Lung (tissue), 16 donors: ENCODE results near the gene KRTAP29-1. TPM values are rescaled to one million over a fixed set of nuclear protein-coding genes. Genes with fewer than 3 reads are reported as not detected.
"Not testable (repeated sequence)": the region's sequence is repeated elsewhere in the genome, so short reads cannot be mapped to it uniquely, and the experiment has no call there.

Experiments used
- ATAC-seq: fragments of 200-7000 bp; cut with Tn5 transposase; one replicate; pipeline ENCODE4 v1.9.1; 2020; ENCODE audit warnings: moderate number of reproducible peaks; ENCODE audit not compliant: insufficient read depth, low FRiP score
- DNase-seq, 3 donors: peaks; one replicate each; pipeline ENCODE4 v3.0.0-alpha.2; 2013 to 2017
- H3K27ac ChIP-seq, 2 donors: one replicate each; pipeline ENCODE4 v1.5.1; 2013; ENCODE audit warnings: mild to moderate bottlenecking in 2 of 2, moderate library complexity in 2 of 2, control low read depth in 1 of 2, inconsistent platforms in 1 of 2, low read depth in 1 of 2, low read length in 1 of 2
- H3K27me3 ChIP-seq, 3 donors: one replicate each; pipeline ENCODE4 v1.5.1; 2013; ENCODE audit warnings: low read length in 2 of 3; ENCODE audit not compliant: control insufficient read depth in 3 of 3, insufficient read depth in 3 of 3
- H3K36me3 ChIP-seq, 4 donors: one replicate each; pipeline ENCODE4 v1.5.1; 2013; ENCODE audit warnings: low read length in 4 of 4, mild to moderate bottlenecking in 1 of 4, moderate library complexity in 1 of 4; ENCODE audit not compliant: control insufficient read depth in 4 of 4, insufficient read depth in 4 of 4
- H3K4me1 ChIP-seq, 5 donors: one replicate each; pipeline ENCODE4 v1.5.1; 2013; ENCODE audit warnings: low read length in 5 of 5, mild to moderate bottlenecking in 2 of 5, moderate library complexity in 1 of 5; ENCODE audit not compliant: control insufficient read depth in 5 of 5, insufficient read depth in 5 of 5
- H3K4me3 ChIP-seq: one replicate; pipeline ENCODE4 v1.5.1; 2013; ENCODE audit warnings: mild to moderate bottlenecking, control low read depth, moderate library complexity
- H3K9ac ChIP-seq, 2 donors: one replicate each; pipeline ENCODE4 v1.5.1; 2013; ENCODE audit warnings: low read length in 2 of 2, control low read depth in 1 of 2; ENCODE audit not compliant: insufficient read depth in 1 of 2
- H3K9me3 ChIP-seq, 4 donors: one replicate each; pipeline ENCODE4 v1.5.1; 2013; ENCODE audit warnings: low read length in 3 of 4, mild to moderate bottlenecking in 1 of 4, moderate library complexity in 1 of 4; ENCODE audit not compliant: control insufficient read depth in 4 of 4, insufficient read depth in 3 of 4
- WGBS, 2 donors: extraction: QIAGEN DNeasy Blood & Tissue Kit; methylation state at CpG; one replicate each; pipeline ENCODE4 v1.1.7; 2013; 5-methylcytosine and 5-hydroxymethylcytosine counted together
- long read RNA-seq, 5 donors: transcript quantifications; one replicate each; lab custom pipeline, GENCODE V29; 2026
- polyA plus RNA-seq, 2 donors: library from polyadenylated mRNA; stranded (reverse); fragments of 200-250 nt; gene quantifications; one replicate each; pipeline ENCODE4 v1.2.1, GENCODE V29; 2013
- total RNA-seq, 2 donors: library from RNA; depleted of rRNA in 1 of 2; stranded (reverse); fragments of >200 nt in 1 of 2; gene quantifications; one replicate each; pipeline ENCODE4 v1.2.1, GENCODE V29; 2014 to 2021
- TF ChIP-seq, protein P1 (sequence below): IDR thresholded peaks from 2 replicates; pipeline ENCODE4 v1.5.1; 2012; ENCODE audit warnings: mild to moderate bottlenecking; ENCODE audit errors: control extremely low read depth, extremely low read depth
- donor health status: control.
- donor health status: control.
- donor health status: Bipolar disorder and iron deficiency.
- donor health status: healthy.
- donor health status: DM: yes; HTN: yes; CAD: no.

KRTAP29-1 gene, protein sequence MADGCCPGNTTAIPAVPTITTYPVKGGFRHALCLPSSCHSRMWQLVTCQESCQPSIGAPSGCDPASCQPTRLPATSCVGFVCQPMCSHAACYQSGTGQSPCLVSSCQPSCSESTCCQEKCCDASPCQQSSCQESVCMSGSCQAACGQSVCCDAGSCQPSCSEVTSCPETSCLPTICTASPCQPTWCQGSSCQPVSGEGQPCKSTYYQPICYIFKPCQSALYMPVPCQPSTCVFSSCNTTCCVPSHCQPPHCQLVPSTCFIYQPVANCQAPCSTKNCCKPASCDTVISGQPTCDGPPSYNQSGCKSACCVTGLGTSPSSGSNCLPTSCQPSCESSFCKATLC
- total RNA-seq = not detected
- not detected for polyA plus RNA-seq
- long read RNA-seq, donor 1 = 0 reads
- long read RNA-seq, donor 2 = 0 reads
- long read RNA-seq, donor 3 = 0 reads
- long read RNA-seq, donor 4 = 0 reads
- long read RNA-seq, donor 5 = 0 reads

DNA sequence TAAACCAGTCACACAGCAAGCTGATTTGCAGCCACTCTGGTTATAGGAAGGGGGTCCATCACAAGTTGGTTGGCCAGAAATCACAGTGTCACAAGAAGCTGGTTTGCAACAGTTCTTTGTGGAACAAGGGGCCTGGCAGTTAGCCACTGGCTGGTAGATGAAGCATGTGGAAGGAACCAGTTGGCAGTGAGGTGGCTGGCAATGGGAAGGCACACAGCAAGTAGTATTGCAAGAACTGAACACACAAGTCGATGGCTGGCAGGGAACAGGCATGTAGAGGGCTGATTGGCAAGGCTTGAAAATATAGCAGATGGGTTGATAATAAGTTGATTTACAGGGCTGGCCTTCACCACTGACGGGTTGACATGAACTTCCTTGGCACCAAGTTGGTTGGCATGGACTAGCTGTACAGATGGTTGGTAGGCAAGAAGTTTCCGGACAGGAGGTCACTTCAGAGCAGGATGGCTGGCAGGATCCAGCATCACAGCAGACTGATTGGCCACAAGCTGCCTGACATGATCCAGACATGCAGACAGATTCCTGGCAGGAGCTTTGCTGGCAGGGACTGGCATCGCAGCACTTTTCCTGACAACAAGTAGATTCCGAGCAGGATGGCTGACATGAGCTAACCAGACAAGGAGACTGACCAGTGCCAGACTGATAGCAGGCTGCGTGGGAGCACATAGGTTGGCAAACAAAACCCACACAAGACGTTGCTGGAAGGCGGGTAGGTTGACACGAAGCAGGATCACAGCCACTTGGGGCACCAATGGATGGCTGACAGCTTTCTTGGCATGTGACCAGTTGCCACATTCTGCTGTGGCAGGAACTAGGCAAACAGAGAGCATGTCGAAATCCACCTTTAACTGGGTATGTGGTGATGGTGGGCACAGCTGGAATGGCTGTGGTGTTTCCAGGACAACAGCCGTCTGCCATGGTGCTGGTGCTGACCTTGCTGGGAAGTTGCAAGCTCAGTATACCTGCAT lies at the start of gene KRTAP29-1:
KRTAP29-1 (minus strand) TSS at position 936 of the 986 bp plus-strand sequence; CDS start at position 936, 0 bp downstream.
- TF ChIP-seq, protein P1, sequence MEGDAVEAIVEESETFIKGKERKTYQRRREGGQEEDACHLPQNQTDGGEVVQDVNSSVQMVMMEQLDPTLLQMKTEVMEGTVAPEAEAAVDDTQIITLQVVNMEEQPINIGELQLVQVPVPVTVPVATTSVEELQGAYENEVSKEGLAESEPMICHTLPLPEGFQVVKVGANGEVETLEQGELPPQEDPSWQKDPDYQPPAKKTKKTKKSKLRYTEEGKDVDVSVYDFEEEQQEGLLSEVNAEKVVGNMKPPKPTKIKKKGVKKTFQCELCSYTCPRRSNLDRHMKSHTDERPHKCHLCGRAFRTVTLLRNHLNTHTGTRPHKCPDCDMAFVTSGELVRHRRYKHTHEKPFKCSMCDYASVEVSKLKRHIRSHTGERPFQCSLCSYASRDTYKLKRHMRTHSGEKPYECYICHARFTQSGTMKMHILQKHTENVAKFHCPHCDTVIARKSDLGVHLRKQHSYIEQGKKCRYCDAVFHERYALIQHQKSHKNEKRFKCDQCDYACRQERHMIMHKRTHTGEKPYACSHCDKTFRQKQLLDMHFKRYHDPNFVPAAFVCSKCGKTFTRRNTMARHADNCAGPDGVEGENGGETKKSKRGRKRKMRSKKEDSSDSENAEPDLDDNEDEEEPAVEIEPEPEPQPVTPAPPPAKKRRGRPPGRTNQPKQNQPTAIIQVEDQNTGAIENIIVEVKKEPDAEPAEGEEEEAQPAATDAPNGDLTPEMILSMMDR = no peak
- ATAC-seq (no peak), DNase-seq (no peak)
- Histone ChIP-seq H3K9me3 (peaks cover 0 to 6% (median 0%) of the 10 kb centered on the region in 4 donors), H3K4me3 (no peak within 1 kb of the TSS), H3K4me1 (no peaks in the 10 kb centered on the region), H3K27ac (no peak within 1 kb of the TSS), H3K9ac (no peak within 1 kb of the TSS), H3K27me3 (no peaks in the 10 kb centered on the region), H3K36me3 (no peaks in the 10 kb centered on the region)
- whole genome bisulfite sequencing, 2 donors = 55 to 60% methylated on average over 11 of the region's 11 CpGs

DNA sequence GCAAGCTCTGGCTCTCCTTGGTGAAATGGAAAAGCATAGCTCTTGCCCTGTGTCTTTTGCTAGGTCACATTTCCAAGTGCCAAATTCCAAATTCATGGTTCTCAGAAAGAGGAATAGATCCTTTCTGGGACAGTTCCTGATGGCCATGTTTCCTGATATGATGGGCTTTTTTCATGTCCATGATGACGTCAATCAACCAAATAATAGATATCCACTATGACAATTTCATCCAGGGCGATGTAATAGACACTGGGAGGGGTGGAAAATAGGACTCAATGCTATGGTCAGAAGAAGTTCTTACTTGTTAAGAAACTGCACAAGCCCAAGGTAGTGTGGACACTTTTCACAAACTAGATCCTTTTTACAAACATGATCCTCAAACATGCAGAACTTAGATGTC lies 48.5 kb upstream of the KRTAP29-1 start:
- 90 to 92% methylated on average over 2 of the region's 2 CpGs for WGBS, 2 donors
- ATAC-seq = no peak

DNA sequence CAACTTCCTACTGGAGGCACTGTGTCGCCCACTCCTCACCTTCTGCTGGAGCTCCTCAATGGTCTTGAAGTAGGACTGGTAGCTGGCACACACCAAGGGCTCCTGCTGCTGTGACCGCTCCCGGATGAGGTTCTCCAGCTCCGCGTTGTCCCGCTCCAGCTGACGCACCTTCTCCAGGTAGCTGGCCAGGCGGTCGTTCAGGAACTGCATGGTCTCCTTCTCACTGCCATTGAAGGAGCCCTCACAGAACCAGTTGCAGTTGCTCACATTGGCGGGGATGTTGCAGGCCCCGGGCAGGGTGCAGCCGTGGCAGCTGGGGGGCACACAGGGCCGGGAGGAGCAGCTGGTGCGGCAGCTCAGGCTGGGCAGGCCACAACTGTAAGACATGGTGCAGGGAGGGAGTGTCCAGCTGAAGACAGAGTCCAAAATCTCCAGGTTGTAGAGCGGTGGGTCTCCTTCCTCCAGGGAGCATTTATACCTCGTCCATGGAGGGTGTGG lies 47.8 kb upstream of the KRTAP29-1 start, which contains the start of gene KRT33A:
KRT33A (minus strand) TSS at position 448 of the 498 bp plus-strand sequence; CDS start at position 387, 61 bp downstream.
- H3K4me3 ChIP-seq, H3K36me3 ChIP-seq, H3K9ac ChIP-seq, H3K9me3 ChIP-seq, ATAC-seq, H3K4me1 ChIP-seq, H3K27ac ChIP-seq, DNase-seq, H3K27me3 ChIP-seq: not testable (repeated sequence)
- WGBS, 2 donors = 91 to 92% methylated on average over 16 of the region's 16 CpGs

More for the DNA sequence above, 48.5 kb upstream of the KRTAP29-1 start:
- TF ChIP-seq, protein P1 = no peak
- H3K9ac ChIP-seq = no peak overlapping the region
- H3K9me3 ChIP-seq = peaks cover 0 to 2% (median 0%) of the 10 kb centered on the region in 4 donors
- H3K27me3 ChIP-seq = no peaks in the 10 kb centered on the region
- no peak overlapping the region for H3K27ac ChIP-seq
- H3K36me3 ChIP-seq = no peaks in the 10 kb centered on the region
- DNase-seq = no peak
- no peaks in the 10 kb centered on the region for H3K4me1 ChIP-seq
- H3K4me3 ChIP-seq = no peak overlapping the region
